NCI-H2196 treated with DMSO at 0.1 percent for 48 hours (cell line): ENCODE results near the gene FAM83F.

Source experiments
- DNase-seq: peaks from one replicate; lab custom pipeline; 2025; ENCODE audit not compliant: unreplicated experiment; lab: John Stamatoyannopoulos, UW

The FAM83F gene

GRCh38 chr22:40033586-40034380 is 39.0 kb downstream of the FAM83F start:
- no peak for DNase-seq

- no peak for DNase-seq
These were observed 40.6 kb downstream of the FAM83F start for GRCh38 chr22:40035351-40035750.

DNA sequence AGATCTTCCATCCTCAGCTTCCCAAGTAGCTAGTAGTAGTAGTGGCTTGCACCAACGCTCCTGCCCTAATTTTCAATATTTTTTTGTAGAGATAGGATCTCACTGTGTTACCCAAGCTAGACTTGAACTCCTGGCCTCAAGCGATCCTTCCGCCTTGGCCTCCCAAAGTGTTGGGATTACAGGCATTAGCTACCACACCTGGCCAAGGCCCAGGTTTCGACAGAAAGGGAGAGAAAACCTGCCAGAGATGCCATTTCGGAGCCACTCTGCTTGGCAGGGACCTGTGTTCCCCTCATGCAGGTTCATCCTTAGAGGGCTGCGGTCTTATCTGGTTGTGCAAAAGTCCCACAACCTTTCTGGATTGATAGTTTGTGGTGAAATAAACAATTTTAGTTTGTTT is 41.4 kb downstream of the FAM83F start:
- DNase-seq: no peak

- peak; percentile 55 for DNase-seq
These were observed 42.0 kb downstream of the FAM83F start for GRCh38 chr22:40036591-40037225.

DNA sequence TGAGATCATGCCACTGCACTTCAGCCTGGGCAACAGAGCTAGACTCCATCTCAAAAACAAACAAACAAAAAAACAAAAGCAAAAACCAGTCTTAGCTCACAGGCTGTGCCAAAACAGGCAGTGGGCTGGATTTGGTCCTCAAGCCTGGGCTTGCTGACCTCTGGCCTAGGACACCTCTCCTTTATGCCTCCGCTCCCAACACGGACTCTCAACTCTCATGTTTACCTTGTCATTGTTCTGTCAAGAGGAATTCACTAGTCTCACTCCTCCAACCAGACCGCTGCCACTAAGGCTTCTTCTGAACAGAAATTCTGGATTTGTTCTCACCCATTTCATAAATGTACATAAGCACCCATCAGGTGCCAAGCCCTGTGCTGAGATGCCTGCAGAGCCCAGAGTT is 42.6 kb downstream of the FAM83F start:
- DNase-seq: no peak

DNA sequence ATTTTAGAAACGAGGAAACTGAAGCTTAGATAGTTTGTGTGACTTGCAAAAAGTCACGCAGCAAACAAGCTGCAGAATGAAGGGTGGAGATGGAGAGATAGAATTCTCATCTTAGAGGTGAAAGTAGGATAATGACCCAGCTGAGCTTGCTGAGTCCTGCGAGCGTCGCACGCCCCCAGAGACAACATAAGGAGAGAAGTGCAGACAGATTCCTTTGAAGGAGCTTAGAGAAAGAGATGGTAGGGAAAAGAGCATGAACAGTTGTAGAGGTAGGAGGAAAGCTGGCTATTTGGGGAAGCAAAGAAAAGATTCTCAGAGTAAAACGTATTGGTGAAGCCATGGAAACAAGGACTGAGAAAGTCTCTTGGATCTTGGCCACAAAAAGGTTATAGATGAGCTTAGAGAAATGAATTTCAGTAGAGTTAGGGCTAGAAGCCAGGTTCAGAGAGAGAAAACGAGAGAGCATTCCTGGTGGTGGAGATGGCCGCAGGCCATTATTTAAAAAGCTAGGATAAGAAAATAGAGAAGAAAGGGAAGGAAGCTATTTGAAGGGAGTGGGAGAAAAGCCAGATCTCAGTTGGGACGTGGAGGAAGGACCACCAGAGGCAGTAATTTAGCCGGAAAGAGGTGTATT is 44.8 kb downstream of the FAM83F start:
- no peak for DNase-seq

GRCh38 chr22:40040927-40041326 is 46.2 kb downstream of the FAM83F start:
- peak; percentile 30 for DNase-seq

GRCh38 chr22:40041366-40042137 is 46.8 kb downstream of the FAM83F start:
- DNase-seq: no peak

GRCh38 chr22:40042312-40042711 is 47.6 kb downstream of the FAM83F start:
- DNase-seq: no peak

DNA sequence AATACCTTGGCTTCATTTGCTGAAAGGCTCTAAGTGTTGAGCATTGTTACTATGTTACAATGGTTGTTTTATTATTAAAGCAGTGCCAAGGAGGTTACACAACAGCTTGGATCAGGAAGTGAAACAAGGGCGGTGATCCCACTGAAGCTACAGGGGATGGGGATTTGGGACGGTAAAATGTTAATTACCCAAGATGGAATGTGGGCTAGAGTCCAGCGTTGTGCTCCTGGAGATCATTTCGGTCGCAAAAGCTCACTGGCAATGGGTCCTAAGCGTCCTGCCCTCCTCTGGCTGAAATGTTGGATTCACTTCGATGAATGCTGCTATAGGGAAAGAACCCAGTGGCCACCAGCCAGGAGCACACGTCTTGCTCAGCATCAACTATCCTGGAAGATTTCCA is 48.3 kb downstream of the FAM83F start:
- peak; percentile 39 for DNase-seq

DNA sequence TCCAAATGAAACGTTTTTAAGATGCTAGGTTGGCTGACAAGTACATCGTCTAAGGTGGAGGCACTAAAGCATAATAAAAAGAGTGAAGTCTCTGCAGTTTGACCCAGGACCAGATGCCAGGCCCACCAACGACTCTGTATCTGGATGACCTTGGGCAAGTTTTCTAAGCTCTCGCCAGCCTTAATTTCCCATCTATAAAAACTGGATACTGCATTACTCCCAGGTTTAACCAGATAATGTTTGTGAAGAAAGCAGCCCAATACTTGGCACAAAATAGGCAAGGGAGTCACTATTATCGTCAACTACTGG is 49.0 kb downstream of the FAM83F start:
- DNase-seq: no peak

- peak; percentile 99 for DNase-seq
These were observed 49.5 kb downstream of the FAM83F start for GRCh38 chr22:40044102-40044869.

- DNase-seq: peak; percentile 14
These were observed 50.4 kb downstream of the FAM83F start for GRCh38 chr22:40044870-40045834.

DNA sequence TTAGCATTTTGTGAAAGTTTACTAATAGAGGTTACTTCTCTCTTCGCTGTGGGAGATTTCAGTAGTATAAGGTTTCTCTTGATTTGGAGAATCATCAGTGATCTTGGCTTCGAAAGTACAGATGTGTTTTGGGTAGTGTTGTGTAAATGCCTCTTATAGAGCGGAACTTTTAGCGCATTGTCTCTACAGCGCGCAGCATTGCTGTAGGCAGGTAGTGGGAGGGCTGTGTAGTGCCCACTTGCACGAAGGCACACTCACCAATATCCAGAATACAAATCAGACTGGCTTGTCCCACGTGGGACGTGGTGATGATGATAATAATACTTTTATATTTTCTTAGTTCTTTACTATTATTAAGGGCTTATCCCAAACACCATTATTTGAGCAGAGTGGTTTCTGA is 51.4 kb downstream of the FAM83F start:
- no peak for DNase-seq

DNA sequence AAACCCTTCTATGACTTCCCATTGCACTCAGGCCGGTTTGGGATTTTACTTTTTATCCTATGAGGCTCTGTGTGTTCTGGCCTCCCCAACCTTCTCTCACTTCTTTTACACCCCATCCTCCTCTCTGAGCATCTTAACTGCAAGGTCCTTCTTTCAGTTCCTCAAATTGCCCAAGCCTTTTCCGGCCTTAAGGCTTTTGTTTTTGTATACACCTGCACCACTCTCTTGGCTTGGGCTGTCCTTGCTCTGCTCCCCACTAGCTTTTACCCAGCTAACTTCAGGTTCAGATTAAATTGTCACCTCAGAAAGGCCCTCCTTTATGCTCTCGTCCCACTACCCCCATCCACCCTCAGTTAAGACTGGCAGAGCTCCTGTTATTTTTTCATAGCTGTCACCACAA is 55.5 kb downstream of the FAM83F start:
- no peak for DNase-seq

- no peak for DNase-seq
These were observed 56.6 kb downstream of the FAM83F start for GRCh38 chr22:40051322-40051721.

DNA sequence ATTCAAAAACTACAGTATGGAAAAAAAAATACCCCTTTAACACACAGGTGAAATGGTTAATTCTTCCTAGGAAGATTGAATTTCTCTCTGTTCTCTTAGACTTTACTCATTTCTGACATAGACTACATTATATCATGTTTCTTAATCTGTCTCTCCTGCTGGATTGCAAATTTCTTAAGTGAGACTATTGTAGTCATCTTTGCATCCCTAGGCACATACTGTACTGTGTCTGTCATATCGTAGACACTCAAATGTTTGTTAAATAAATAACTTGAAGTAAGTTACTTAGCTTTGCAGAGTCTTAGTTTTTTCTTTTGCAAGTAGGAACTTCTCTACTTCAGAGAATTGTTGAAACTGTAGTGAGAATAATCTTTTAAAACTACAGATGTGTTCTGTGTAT is 58.7 kb downstream of the FAM83F start:
- no peak for DNase-seq

GRCh38 chr22:40054486-40054885 is 59.7 kb downstream of the FAM83F start:
- DNase-seq: no peak

DNA sequence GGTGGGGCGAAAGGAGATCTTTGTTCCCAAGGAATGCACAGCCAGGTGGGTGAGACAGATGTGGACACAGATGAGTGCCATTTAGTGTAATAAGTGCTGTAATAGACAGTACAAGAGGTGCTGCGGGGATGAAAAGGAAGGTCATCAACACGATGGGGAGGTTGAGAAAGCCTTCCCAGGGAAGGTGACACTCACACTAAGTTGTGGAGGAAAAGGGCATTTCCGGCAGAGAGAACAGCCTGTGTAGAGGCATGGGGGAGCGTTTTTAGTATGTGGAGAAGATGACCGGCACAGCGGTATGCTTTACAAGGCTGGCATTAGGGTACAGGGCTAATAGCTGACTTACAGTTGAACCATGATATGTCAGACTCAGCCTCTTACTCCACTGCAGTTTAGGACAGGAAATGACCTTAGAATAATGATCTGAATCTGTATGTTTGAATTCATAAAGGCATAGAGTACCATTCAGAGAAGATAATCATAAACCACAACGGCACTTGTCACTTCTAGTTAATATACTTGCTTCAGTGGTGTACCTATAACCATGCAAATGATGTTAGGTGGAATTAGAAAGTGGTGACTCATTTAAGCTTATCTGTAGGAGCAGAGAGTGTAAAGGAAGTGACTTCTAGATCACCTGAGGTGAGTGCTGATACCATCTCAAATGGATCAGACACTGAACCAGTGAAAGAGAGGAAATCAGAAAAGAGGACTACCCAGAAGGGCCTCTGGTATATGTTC is 60.6 kb downstream of the FAM83F start:
- DNase-seq: no peak
